Tibial nerve (tissue), 4 donors: Measurements from ENCODE around the gene PARD6G. TPM values are rescaled to one million over a fixed set of nuclear protein-coding genes. Genes with fewer than 3 reads are reported as not detected.

Experiments
- DNase-seq, 2 donors: peaks; one replicate each; pipeline ENCODE4 v3.0.0-alpha.2; 2019; ENCODE audit warnings: low spot score in 2 of 2
- H3K27ac ChIP-seq, 4 donors: fragments of 200-600 bp; sonication (generic) in 3 of 4; one replicate each; pipeline ENCODE4 v1.5.1; 2017 to 2019; ENCODE audit warnings: mild to moderate bottlenecking in 1 of 4
- H3K27me3 ChIP-seq, 2 donors: fragments of 200-600 bp; sonication (generic) in 1 of 2; one replicate each; pipeline versions ENCODE4 v1.5.1 to v1.6.0; 2017 to 2019
- H3K36me3 ChIP-seq, 3 donors: fragments of 200-600 bp; sonication (generic); one replicate each; pipeline ENCODE4 v1.5.1; 2018 to 2019
- H3K4me1 ChIP-seq, 4 donors: fragments of 200-600 bp; sonication (generic) in 3 of 4; one replicate each; pipeline ENCODE4 v1.5.1; 2017 to 2019
- H3K4me3 ChIP-seq, 4 donors: fragments of 200-600 bp; sonication (generic) in 3 of 4; one replicate each; pipeline ENCODE4 v1.5.1; 2017 to 2019; ENCODE audit warnings: mild to moderate bottlenecking in 1 of 4, moderate library complexity in 1 of 4
- H3K9me3 ChIP-seq, 4 donors: fragments of 200-600 bp; sonication (generic) in 3 of 4; one replicate each; pipeline ENCODE4 v1.5.1; 2017 to 2019
- CTCF ChIP-seq, 5 experiments: fragments of 200-600 bp in 3 of 5; fragments of 450-650 bp in 2 of 5; sonication (generic) in 3 of 5; IDR thresholded peaks; one replicate each; pipeline ENCODE4 v1.5.1; 2016 to 2019; ENCODE audit warnings: antibody characterized with exemption in 5 of 5, mild to moderate bottlenecking in 3 of 5, moderate library complexity in 2 of 5
- EP300 ChIP-seq, 2 donors: sonication (generic); formaldehyde crosslinking; IDR thresholded peaks; one replicate each; pipeline ENCODE4 v1.6.1; 2017; ENCODE audit warnings: antibody characterized with exemption in 2 of 2, mild to moderate bottlenecking in 1 of 2
- POLR2A ChIP-seq, 2 donors: fragments of 450-650 bp; IDR thresholded peaks; one replicate each; pipeline ENCODE4 v1.6.1; 2017; ENCODE audit warnings: antibody characterized with exemption in 2 of 2, mild to moderate bottlenecking in 2 of 2, moderate library complexity in 2 of 2
- WGBS, 2 donors: methylation state at CpG; one replicate each; pipeline ENCODE4 v1.1.5; 2018; 5-methylcytosine and 5-hydroxymethylcytosine counted together
- total RNA-seq, 4 donors: library from RNA; depleted of rRNA; stranded (reverse); fragments of >200 nt; gene quantifications; one replicate each; pipeline ENCODE4 v1.1.0, GENCODE V29; 2016

PARD6G gene
- total RNA-seq, 4 donors from 2014 or later = 10.2 to 10.7 (median 10.4) TPM

GRCh38 chr18:80218341-80219227 lies 28.7 kb downstream of the PARD6G start:
- no peak overlapping the region for H3K4me3 ChIP-seq
- H3K27me3 ChIP-seq = no peaks in the 10 kb centered on the region
- TF ChIP-seq CTCF (IDR thresholded peaks at IDR 0.05) (no peak), EP300 (IDR thresholded peaks at IDR 0.05) (no peak), POLR2A (IDR thresholded peaks at IDR 0.05) (no peak)
- H3K4me1 ChIP-seq = no peaks in the 10 kb centered on the region
- no peak overlapping the region for H3K27ac ChIP-seq
- no peak for DNase-seq
- peaks cover 0 to 11% (median 0%) of the 10 kb centered on the region in 4 donors for H3K9me3 ChIP-seq
- 88 to 93% methylated on average over 8 to 9 of the region's 10 CpGs for WGBS, 2 donors
- H3K36me3 ChIP-seq = no peaks in the 10 kb centered on the region

- no peak for TF ChIP-seq CTCF (IDR thresholded peaks at IDR 0.05)
- TF ChIP-seq EP300 (IDR thresholded peaks at IDR 0.05) = no peak
- no peak for DNase-seq
- WGBS, 2 donors = 58 to 63% methylated on average over 2 of the region's 2 CpGs
Measured at GRCh38 chr18:80213182-80213581, 34.1 kb downstream of the PARD6G start.

GRCh38 chr18:80210312-80211083 lies 36.8 kb downstream of the PARD6G start:
- no peak for DNase-seq
- Histone ChIP-seq H3K36me3 (no peaks in the 10 kb centered on the region), H3K9me3 (peaks cover 0 to 6% (median 0%) of the 10 kb centered on the region in 4 donors), H3K27ac (peak overlapping the region in 1 of 4 donors; percentile 52), H3K4me3 (no peak overlapping the region), H3K27me3 (no peaks in the 10 kb centered on the region), H3K4me1 (peaks cover 0 to 9% (median 0%) of the 10 kb centered on the region in 4 donors)
- TF ChIP-seq CTCF (IDR thresholded peaks at IDR 0.05) = no peak
- TF ChIP-seq POLR2A (IDR thresholded peaks at IDR 0.05) = no peak
- TF ChIP-seq EP300 (IDR thresholded peaks at IDR 0.05) = no peak
- WGBS, 2 donors = 18% methylated on average over 6 of the region's 6 CpGs

More at GRCh38 chr18:80213182-80213581, 34.1 kb downstream of the PARD6G start:
- Histone ChIP-seq H3K4me1 (peaks cover 0 to 9% (median 0%) of the 10 kb centered on the region in 4 donors), H3K36me3 (no peaks in the 10 kb centered on the region), H3K27ac (no peak overlapping the region), H3K27me3 (no peaks in the 10 kb centered on the region), H3K4me3 (no peak overlapping the region), H3K9me3 (peaks cover 0 to 6% (median 0%) of the 10 kb centered on the region in 4 donors)

- WGBS, 2 donors = 95 to 96% methylated on average over 4 of the region's 4 CpGs
- TF ChIP-seq POLR2A (IDR thresholded peaks at IDR 0.05) = no peak
- TF ChIP-seq CTCF (IDR thresholded peaks at IDR 0.05) = no peak
- TF ChIP-seq EP300 (IDR thresholded peaks at IDR 0.05) = no peak
- DNase-seq = no peak
Measured at GRCh38 chr18:80208620-80209019, 38.7 kb downstream of the PARD6G start.

More at GRCh38 chr18:80208620-80209019, 38.7 kb downstream of the PARD6G start:
- Histone ChIP-seq H3K4me1 (peaks cover 0 to 9% (median 0%) of the 10 kb centered on the region in 4 donors), H3K27ac (no peak overlapping the region), H3K36me3 (no peaks in the 10 kb centered on the region), H3K9me3 (no peaks in the 10 kb centered on the region), H3K27me3 (no peaks in the 10 kb centered on the region), H3K4me3 (no peak overlapping the region)
